ENCODE results near the gene TH.

DNA sequence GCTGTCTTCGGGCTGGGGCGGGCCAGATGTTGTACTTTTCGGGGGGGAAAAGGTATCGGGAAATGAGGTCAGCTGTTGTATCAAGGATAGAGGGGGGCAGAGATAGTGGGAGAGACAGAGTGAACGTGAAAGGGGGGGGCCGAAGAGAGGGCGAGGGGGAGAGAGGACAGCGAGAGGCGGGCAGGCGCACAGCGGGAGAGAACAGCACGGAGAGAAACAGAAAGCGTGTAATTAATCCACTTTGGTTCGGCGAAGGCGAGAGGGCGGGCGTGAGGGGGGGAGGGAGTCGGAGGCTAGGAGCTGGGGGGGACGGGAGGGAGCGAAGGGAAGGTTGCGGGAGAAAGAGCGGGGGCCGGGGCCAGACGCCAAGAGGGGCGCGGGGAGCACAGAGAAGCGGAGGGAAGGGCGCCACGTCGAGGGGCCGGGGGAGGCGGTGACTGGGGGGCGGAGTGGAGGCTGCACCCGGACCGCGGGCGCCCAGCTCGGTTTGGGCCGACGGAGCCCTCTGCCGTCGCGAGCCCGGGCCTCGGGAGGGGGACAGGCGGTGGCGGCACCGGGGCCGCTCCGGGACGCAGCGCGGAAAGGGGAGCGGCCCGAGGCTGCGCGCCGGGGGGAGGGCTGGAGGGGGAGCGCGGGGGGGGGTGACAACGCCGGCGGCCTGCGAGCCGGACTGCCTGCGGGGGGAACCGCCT, 33.0 kb downstream of the TH start:
- TF ChIP-seq, protein P1, sequence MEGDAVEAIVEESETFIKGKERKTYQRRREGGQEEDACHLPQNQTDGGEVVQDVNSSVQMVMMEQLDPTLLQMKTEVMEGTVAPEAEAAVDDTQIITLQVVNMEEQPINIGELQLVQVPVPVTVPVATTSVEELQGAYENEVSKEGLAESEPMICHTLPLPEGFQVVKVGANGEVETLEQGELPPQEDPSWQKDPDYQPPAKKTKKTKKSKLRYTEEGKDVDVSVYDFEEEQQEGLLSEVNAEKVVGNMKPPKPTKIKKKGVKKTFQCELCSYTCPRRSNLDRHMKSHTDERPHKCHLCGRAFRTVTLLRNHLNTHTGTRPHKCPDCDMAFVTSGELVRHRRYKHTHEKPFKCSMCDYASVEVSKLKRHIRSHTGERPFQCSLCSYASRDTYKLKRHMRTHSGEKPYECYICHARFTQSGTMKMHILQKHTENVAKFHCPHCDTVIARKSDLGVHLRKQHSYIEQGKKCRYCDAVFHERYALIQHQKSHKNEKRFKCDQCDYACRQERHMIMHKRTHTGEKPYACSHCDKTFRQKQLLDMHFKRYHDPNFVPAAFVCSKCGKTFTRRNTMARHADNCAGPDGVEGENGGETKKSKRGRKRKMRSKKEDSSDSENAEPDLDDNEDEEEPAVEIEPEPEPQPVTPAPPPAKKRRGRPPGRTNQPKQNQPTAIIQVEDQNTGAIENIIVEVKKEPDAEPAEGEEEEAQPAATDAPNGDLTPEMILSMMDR (IDR thresholded peaks at IDR 0.05): no peak
- no peak for TF ChIP-seq POLR2AphosphoS5 (IDR thresholded peaks at IDR 0.05)

Measured in upper lobe of left lung (tissue), 4 donors.